GM12801 (cell line): ENCODE data around the gene CCDC43.

ENCODE experiments used
- CTCF ChIP-seq: IDR thresholded peaks from one replicate; pipeline ENCODE4 v1.5.1; 2011; ENCODE audit warnings: control low read depth; ENCODE audit not compliant: insufficient read length; ENCODE audit errors: extremely low read depth

The CCDC43 gene

GRCh38 chr17:44673893-44674292 is 15.7 kb downstream of the CCDC43 start:
- no peak for TF ChIP-seq CTCF

DNA sequence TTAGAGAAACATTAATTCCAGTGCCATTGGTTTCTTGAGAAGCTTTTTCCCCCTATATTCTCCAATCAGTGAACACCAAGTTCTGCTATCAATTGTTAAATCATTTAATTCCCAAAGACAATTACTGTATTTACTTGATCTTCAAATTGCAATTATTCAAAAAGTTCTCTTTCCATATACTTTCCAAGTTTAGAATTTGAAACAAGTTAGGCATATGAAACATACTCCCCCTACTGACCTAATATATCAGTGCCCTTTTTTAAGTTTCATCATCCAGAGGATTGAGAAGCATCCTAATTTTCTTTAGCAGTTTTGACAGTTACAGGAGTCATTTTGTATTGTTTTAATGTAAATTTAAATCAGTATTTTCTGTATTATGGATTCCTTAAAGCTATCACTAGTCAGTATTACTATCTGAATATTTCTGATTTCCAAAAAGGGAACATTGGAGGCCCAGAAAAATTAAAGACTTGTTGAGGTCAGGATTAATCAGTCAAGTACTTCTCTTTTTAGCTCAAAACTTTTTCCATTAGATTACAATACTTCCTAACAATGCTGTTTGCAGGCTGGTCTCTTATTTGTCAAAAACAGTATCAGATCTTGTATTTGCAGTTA is 17.0 kb downstream of the CCDC43 start:
- no peak for TF ChIP-seq CTCF

GRCh38 chr17:44666006-44666405 is 23.6 kb downstream of the CCDC43 start:
- no peak for TF ChIP-seq CTCF

DNA sequence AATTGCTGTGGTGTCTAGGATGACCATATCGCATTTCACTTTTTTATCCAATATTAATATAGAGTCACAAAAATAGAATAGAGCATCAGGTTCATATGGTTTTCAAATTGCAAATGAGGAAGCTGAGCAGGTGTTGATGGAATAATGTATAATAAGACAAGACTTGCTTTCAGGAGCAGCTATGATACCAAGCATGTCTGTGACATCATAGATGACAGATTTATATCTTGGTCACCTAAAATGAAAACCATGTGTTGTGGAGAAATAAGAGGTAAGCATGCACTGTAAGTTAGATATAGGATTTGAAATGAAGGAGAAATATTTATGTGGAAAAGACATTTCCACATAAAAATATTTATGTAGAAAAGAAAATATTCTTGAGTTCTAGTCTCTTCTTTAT is 24.7 kb downstream of the CCDC43 start:
- no peak for TF ChIP-seq CTCF

DNA sequence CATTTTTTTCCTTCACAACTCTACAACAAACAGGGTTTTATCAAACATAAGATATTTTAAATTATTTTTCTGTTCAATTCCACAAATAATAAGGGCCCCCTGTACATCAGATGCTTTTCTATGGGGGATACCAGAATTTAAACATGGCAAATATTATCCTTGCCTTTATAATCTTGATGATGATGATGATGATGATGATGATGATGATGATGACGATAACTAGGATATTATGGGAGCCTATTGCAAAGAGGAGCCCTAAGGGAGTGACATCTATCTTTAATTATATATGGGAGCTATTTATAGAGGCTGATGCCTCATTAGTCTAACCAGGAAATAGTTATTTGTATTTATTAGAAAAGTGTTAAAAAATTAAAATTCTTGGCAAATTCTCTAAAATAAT is 26.5 kb downstream of the CCDC43 start:
- no peak for TF ChIP-seq CTCF

DNA sequence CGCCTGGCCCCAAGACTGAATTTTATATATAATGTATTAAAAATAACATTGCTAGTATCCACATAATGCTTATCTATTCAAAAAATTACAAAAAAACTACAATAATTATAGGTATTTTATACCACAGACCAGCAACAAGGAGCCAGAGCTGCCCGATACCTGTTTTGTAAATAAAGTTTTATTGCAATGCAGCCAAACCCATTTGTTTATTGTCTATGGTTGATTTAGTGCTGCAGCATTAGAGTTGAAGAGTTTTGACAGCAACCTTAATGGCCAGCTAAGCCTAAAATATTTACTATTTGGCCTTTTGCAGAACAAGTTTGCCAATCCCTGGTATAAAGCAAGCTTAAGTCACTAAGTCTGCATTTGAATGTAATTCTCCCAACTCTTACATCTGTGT is 27.7 kb downstream of the CCDC43 start:
- TF ChIP-seq CTCF: no peak

DNA sequence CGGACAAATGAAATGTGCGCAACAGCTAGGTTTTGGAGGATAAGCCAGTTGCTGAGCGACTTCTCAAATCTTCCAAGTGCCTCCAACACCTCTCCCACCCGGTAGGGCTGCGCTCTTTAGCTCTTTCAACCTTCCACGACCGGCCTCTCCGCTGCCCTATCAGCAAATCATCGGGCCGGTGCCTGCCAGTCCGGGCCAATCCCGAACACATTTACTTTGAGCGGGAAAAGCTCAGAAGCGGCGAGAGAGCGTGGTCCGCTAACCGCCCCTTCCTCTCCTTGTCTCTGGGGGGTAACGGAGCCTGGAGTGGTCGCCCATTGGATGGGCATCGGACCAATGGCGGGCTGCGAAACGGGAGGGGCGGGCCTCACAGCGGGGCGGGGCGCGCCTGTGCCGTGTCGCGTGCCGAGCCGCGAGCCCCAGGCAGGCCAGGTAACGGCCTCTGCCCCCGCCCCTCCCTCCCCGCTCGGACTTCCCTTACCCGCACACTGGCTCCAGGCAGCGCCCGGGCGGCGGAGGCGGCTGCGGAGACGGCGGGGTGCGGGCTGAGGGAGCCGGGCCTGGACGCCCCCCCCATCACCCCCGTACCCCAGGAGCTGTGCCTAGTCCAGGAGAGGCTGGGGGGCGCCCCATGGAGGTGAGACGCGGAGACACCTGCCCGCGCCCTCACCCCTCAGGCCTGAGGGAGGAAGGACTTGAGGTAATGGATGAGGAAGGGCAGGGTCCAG is 33.4 kb downstream of the CCDC43 start, which contains the start of gene MEIOC:
TSS of gene MEIOC (plus strand) at position 486 of the 728 bp plus-strand sequence. CDS start at position 632, 146 bp downstream.
- no peak for TF ChIP-seq CTCF
